ENCODE measurements around the gene NPY4R2.
"Not testable (repeated sequence)": the region's sequence is repeated elsewhere in the genome, so short reads cannot be mapped to it uniquely, and the experiment has no call there.

Gene NPY4R2, protein sequence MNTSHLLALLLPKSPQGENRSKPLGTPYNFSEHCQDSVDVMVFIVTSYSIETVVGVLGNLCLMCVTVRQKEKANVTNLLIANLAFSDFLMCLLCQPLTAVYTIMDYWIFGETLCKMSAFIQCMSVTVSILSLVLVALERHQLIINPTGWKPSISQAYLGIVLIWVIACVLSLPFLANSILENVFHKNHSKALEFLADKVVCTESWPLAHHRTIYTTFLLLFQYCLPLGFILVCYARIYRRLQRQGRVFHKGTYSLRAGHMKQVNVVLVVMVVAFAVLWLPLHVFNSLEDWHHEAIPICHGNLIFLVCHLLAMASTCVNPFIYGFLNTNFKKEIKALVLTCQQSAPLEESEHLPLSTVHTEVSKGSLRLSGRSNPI

DNA sequence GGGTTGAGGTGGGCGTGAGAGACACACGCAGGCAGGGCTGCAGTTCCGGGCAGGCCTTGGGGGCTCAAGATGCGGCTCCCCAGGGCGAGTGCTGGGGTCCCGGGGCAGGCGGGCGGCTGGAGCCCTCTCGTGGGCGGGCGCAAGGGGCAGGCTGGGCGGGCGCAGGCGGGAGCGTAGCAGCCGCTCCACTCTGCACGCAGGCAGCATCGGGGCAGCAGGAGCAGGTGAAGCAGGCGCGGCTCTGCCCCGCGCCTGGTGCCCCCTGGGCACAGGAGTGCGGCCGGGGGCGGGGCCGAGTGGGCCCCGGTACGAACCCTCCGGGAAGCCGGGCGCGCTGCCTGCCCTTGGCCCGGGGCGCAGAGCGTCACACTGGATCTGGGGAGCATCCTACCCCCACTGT, at the start of gene NPY4R2:
NPY4R2 (plus strand) TSS at position 188 of the 400 bp plus-strand sequence. CDS start 3,326 bp downstream, outside the sequence.
- DNase-seq (ENCODE audit: low read depth); H3K4me3 ChIP-seq (ENCODE audit: low read depth, low read length): not testable (repeated sequence)

GRCh38 chr10:47870887-47871286, 47.6 kb upstream of the NPY4R2 start:
- not testable (repeated sequence) for DNase-seq (ENCODE audit: low read depth); H3K4me3 ChIP-seq (ENCODE audit: low read depth, low read length)

DNA sequence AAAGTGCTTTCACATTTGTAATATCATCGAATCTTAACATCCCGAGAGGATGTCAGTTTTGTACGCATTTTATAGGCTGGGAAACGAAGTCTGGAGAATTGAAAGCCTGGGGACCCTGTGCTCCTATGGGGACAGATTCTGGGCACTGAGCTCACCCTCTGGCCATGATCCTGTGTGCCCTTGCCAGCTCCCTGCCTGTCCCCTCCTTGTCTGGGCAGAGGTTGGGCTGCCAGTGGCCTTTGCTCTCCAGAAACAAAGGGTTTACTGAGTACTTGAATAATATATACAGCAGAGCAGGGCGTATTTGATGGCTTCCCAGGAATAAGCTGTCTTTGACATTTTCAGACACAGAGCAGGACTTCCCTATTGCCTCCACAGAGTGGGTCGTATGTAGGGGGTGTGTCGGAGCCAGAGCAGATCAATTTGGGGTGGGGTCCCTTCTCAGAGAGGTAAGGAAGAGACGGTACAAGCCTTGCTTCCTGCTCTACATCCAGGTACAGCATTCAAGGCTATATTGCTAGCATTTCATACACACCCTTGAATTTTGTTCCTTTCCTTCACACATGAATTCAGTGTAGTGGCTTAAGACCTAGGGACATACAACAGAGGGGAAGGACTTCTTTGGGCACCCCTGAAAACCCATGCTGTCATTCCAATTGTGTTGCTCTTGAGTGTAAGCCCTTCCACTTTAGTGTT, 46.8 kb upstream of the NPY4R2 start:
- H3K4me3 ChIP-seq (ENCODE audit: low read depth, low read length); DNase-seq (ENCODE audit: low read depth): not testable (repeated sequence)

GRCh38 chr10:47872236-47872635, 46.2 kb upstream of the NPY4R2 start:
- H3K4me3 ChIP-seq (ENCODE audit: low read depth, low read length); DNase-seq (ENCODE audit: low read depth): not testable (repeated sequence)

GRCh38 chr10:47884239-47884638, 34.2 kb upstream of the NPY4R2 start:
- not testable (repeated sequence) for H3K4me3 ChIP-seq (ENCODE audit: low read depth, low read length); DNase-seq (ENCODE audit: low read depth)

DNA sequence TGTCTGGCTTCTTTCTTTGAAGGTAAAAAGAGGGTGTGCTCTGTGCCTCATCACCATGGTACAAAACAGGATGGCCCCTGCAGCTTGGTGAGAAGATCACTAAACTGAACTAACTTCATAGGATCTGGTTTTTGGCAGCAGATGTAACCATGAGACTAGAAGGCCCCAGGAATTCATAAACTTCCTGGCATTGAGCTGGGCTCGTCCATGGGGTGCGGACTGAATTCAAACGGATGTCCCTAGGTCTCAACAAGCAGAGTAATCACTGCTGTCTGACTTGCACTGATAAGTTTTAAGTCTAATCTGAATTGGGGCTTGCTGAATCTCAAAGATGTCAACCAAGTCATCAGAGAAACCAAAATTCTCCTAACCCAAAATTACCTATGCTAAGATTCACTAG, 33.5 kb upstream of the NPY4R2 start:
- DNase-seq (ENCODE audit: low read depth); H3K4me3 ChIP-seq (ENCODE audit: low read depth, low read length): not testable (repeated sequence)

DNA sequence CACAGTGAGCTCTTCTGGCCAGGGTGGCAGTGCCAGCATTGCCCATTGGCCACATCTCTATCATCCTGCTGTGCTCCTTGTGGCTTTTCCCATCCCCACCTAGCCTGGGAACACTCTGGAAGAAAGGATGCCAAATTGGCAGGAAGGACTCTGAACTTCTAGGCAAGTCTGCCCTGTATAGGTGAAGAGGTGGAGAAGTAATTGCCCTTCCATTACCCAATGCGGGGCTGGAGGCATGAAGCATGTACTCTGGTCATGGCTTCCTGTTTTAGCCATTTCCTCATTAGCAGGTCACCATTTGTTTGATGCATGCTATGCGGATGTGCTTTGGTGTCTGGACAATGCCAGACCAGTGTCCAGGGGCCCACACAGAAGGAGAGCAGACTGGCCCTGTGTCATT, 32.1 kb upstream of the NPY4R2 start:
- not testable (repeated sequence) for H3K4me3 ChIP-seq (ENCODE audit: low read depth, low read length)

GRCh38 chr10:47886827-47887226, 31.6 kb upstream of the NPY4R2 start:
- not testable (repeated sequence) for DNase-seq (ENCODE audit: low read depth); H3K4me3 ChIP-seq (ENCODE audit: low read depth, low read length)

More for the DNA sequence above, 32.1 kb upstream of the NPY4R2 start:
- not testable (repeated sequence) for DNase-seq (ENCODE audit: low read depth)

- not testable (repeated sequence) for H3K4me3 ChIP-seq (ENCODE audit: low read depth, low read length); DNase-seq (ENCODE audit: low read depth)
These were observed 27.7 kb upstream of the NPY4R2 start for GRCh38 chr10:47890737-47891136.

DNA sequence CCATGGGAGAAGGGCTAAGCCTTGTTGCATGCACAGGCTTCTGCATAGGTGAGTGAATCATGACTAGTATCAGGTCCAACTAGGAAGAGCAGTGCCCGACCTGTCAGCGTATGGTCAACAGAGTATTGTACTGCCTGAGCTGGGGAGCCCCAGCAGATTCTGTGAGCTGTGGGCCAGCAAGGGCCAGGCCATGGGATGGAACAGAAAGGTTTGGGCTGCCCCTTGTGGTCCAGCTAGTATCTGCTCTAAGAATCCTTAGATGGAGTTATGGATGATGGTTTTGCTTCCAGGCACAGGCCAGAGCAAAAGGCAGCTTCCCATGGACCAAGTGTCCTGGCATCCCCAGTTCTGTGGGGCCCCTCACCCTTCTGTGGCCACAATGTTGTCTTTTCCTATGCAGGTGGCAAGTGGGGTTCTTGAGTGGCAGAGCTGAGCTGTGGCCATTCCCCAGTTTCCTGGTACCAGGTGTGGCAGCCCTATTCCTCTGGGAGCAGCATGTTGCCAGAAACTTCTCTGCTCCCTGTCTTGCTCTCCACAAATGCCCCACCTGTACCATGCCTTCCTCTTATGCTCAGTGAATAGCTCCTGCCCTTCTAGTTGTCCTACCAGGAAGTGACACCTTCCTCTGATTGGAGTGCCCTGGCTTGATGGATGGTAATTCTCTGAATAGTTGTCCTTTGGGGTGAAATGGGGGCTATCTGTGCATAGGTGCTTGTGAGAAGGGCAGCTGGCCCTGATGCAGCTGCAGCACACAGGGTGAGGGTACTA, 25.8 kb upstream of the NPY4R2 start:
- H3K4me3 ChIP-seq (ENCODE audit: low read depth, low read length); DNase-seq (ENCODE audit: low read depth): not testable (repeated sequence)

DNA sequence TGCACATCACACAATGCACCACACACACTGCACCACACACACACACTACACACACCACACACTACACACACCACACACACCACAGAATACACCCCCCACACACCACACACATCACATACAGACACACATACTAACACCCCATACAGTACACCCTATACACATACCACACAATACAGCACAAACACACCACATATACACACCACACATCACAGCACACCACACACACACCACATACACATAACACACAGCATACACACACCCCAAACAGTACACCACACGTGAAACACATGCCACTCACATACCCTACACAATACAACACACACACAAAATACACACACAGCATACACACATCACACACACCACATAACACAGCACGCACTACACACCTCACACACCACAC, 23.9 kb upstream of the NPY4R2 start:
- DNase-seq (ENCODE audit: low read depth); H3K4me3 ChIP-seq (ENCODE audit: low read depth, low read length): not testable (repeated sequence)

DNA sequence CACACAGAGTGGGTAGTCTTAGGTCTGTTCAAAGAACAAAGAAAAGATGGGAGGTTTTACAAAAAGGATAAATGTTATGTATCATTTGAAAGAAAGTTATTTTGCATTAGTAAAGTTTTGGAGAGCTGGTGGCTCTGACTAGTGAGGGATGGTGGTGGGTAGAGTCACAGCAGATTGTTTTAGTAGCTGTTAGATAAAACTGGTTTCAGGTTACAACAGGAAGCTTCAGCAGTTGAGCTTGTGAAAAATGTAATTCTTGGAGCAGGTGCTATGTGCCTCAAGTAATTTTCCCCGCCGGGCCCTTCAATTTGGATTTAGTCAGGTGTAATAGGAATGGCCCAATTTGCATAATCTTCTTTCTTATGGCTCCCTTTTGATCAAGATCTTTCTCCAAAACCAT, 20.6 kb upstream of the NPY4R2 start:
- not testable (repeated sequence) for H3K4me3 ChIP-seq (ENCODE audit: low read depth, low read length); DNase-seq (ENCODE audit: low read depth)

GRCh38 chr10:47909333-47909732, 9.1 kb upstream of the NPY4R2 start:
- DNase-seq (ENCODE audit: low read depth); H3K4me3 ChIP-seq (ENCODE audit: low read depth, low read length): not testable (repeated sequence)

- not testable (repeated sequence) for H3K4me3 ChIP-seq (ENCODE audit: low read depth, low read length); DNase-seq (ENCODE audit: low read depth)
These were observed 8.0 kb upstream of the NPY4R2 start for GRCh38 chr10:47910486-47910885.

DNA sequence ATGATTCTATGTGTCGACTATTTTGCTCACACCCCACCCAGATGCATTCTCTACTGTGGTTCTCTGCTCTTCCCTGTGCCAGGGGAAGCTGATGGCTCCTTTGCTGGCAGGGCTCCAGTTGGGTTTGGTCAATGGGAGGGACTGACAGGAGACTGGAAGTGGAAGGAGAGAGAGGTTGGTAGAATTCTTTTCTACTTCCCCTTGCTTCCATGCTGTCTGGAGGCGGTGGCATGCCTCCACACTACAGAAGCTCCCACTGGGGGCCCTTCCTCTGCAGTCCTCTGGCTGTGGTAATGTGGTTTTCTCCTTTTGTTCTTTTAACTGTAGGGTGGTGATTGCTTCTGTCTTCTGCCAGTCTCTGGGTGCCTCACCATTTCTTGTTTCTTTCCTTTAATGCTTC, 4.4 kb upstream of the NPY4R2 start:
- not testable (repeated sequence) for DNase-seq (ENCODE audit: low read depth)

DNA sequence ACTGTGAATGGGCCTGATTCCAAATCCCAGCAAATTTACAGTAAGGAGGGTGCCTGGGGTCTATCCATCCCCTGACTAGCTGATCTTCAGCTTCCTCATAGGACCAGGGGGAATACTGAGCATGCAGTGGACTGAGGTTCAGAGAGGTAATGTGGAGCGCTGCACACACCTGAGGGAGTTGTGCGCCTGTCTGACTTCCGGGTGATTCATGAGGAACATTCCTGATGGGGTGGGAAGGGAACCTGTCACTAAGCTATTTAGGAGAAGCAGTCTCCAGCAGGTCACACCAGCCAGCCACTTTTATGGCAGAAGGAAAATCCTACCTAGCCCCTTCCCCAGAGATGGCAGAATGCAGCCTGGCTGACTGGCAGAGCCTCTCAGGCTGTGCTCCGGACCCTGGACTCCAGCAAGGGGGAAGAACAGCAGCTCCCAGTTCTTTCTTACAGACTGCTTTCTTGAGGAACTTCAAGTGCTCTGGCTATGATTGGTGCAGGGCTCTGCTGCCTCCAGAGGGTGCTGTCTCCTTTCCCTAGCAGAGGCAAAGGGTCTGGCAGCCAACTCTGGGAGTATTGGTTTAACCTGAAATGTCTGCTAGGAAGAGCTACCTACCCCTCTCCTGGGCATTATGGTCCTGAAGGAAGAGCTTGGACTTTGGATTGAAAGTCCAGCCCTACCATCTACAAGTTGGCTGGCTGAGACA, 2.5 kb upstream of the NPY4R2 start:
- DNase-seq (ENCODE audit: low read depth); H3K4me3 ChIP-seq (ENCODE audit: low read depth, low read length): not testable (repeated sequence)

More for the DNA sequence above, 4.4 kb upstream of the NPY4R2 start:
- H3K4me3 ChIP-seq (ENCODE audit: low read depth, low read length), result not testable (repeated sequence)

- DNase-seq (ENCODE audit: low read depth); H3K4me3 ChIP-seq (ENCODE audit: low read depth, low read length): not testable (repeated sequence)
These were observed 2.1 kb downstream of the NPY4R2 start for GRCh38 chr10:47920610-47921009.

DNA sequence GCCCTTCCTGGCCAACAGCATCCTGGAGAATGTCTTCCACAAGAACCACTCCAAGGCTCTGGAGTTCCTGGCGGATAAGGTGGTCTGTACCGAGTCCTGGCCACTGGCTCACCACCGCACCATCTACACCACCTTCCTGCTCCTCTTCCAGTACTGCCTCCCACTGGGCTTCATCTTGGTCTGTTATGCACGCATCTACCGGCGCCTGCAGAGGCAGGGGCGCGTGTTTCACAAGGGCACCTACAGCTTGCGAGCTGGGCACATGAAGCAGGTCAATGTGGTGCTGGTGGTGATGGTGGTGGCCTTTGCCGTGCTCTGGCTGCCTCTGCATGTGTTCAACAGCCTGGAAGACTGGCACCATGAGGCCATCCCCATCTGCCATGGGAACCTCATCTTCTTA, 4.0 kb downstream of the NPY4R2 start:
- H3K4me3 ChIP-seq (ENCODE audit: low read depth, low read length); DNase-seq (ENCODE audit: low read depth): not testable (repeated sequence)

DNA sequence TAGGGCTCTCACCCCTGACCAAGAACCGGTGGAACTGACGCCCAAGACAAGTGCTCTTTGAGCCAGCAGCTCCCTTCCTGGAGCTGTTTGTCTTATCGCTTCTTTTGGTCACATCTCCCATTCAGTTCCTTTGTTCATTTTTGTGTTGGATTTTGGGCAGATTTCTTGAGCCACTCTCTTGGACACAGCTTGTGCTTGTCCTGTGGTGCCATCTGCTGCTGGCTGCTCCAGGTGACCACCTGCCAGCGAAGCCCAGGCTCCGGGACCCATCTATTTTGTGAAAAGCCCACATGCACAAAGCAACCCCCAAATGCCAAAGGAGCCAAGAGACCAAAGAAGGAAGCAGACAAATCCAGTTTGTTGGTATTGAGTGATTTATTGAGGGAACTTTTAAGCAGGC, 6.2 kb downstream of the NPY4R2 start:
- H3K4me3 ChIP-seq (ENCODE audit: low read depth, low read length); DNase-seq (ENCODE audit: low read depth): not testable (repeated sequence)

All from GM12864 (cell line).